ENCODE measurements around the gene FBXO3. TPM values are rescaled to one million over a fixed set of nuclear protein-coding genes. Genes with fewer than 3 reads are reported as not detected.

Gene FBXO3
- polyA plus RNA-seq, 10 donors, result 21.8 to 33.2 (median 29.3) TPM

- DNase-seq, result no peak
These were observed 825 bp downstream of the FBXO3 start for GRCh38 chr11:33773404-33773986.

GRCh38 chr11:33772870-33773269 is 1.4 kb downstream of the FBXO3 start:
- DNase-seq, result no peak

GRCh38 chr11:33772300-33772699 is 2.0 kb downstream of the FBXO3 start:
- no peak for DNase-seq

GRCh38 chr11:33770236-33770635 is 4.1 kb downstream of the FBXO3 start:
- no peak for DNase-seq

DNA sequence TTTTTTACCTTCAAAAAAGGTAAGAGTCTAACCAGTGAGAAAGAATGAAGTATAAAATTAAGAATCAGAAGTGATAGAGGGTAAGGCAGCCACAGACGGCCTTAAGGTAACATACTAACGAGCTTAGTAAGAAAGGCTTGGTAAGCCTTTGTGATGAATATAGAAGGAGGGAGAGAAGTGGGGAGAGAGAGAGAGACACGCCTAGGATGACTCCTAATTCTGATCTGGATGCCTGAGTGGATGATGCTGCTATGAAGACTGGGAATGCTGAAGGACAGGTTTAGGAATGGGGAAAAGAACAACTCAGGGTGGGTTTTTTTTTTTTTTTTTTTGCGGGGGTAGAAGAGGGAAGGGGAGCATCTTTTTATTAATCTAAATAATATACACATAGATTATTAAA is 4.8 kb downstream of the FBXO3 start:
- DNase-seq, result no peak

DNA sequence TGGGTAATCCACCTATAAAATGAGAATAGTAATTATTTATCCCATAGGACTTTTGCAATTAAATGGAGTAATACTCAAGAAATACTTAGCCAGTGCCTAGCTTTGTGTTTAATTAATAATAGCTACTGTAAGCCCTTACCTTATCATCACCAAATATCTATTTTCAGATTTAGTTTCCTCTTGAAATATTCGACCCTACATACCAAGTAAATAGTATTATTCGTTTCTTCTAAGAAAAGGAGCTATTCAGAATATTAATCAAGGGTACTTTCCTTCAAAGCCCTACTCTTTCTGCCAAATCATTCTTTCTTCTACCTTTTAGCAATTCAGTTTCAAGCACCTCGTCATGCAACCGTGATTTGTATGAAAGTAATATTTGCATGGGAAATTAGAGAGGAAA is 6.7 kb downstream of the FBXO3 start:
- DNase-seq, result no peak

- no peak for DNase-seq
These were observed 8.2 kb downstream of the FBXO3 start for GRCh38 chr11:33766085-33766484.

DNA sequence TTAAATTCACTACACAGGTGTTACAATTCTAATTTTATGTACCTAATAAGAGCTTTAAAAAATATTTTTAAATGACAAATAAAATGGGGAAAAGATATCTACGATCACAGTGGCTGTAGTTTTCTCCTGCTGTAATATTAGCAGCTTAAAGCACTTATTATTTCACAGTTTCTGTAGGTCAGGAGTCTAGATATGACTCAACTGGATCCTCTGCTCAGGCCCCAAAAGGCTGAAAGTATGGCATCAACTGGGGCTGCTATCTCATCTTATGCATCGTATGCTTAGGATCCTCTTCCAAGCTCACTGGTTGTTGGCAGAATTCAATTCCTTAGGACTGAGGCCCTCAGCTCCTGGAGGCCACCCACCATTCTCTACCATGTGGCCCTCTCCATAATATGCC is 12.8 kb downstream of the FBXO3 start:
- no peak for DNase-seq

- DNase-seq, result no peak
These were observed 20.9 kb downstream of the FBXO3 start for GRCh38 chr11:33753304-33753967.

DNA sequence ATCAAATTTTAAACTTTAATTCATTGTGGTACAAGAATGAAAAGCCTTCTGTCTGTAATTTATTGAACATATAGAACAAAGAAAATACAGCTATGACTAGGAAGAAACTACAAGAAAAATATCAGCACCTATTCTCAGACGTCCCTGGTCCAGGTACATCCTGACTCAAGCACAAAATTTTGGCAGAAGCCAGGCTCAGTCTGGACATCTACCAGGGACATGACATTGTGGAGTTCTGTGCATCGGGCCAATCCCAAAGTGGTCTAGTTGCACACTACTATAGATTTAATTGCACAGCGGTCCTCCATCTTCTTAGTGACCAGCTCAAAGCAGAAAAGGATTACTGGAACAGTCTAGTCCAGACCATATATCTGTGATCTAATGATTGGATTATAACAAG is 22.4 kb downstream of the FBXO3 start:
- no peak for DNase-seq

GRCh38 chr11:33747979-33748378 is 26.3 kb downstream of the FBXO3 start:
- peak in 2 of 3 donors; percentile 61 to 70 for DNase-seq

DNA sequence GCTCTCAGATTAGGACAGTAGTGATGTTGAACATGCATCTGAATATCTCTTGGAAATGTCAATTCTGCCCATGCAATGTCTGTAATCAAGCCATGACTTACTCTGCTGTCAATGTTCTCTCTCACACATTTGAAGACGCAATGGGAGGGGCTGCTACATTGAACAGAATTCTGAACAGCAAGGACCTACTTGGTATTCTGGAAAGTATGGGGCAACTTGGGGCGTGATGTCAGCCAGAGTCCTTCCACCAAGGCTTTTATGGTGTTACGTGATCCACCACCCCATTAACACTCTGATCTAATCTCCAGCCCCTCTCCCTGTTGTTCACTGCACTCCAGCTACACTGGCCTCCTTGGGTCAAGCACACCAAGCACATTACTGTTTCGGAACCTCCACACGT is 31.0 kb downstream of the FBXO3 start:
- no peak for DNase-seq

DNA sequence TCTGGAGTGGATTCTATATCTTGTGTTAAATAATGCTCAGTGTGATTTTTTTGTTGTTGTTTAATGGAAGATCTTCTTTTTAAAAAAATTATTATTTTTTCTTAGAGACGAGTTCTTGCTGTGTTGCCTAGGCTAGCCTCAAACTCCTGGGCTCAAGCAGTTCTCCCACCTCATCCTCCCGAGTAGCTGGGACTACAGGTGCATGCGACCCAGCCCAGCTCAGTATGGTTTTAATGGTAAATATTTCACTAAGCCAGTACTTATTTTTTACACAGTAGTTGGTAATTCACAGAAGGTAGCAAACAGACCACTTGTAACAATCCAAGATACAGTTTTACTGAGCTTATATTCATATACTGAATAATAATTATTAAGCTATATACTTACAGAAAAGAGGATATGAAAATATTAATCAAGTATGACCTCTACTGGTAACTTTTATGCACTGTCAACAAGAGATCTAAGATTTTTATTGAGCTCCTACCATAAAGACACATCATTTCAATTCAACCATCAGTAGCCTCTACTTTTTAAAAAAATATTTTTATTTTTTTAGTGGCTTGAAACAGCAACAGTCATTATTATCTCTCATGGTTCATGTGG is 32.0 kb downstream of the FBXO3 start:
- DNase-seq, result peak in 2 of 3 donors; percentile 27 to 51

DNA sequence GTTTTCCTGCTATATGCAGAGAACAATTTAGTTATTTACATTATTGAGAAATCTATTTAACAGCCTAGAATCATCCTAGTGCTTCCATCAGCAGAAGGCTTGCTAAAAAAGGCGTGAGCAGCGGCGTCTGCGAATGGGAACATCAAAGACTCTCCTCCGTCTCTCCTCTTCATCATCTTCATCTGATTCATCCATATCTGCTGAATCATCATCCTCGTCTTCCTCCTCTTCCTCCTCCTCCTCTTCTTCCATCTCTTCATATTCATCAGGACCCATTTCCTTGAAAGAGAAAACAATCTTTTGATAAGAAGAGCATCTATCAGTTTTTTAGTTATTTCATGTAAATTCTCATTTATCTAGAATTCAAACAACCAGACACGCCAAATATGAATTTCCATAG is 32.5 kb downstream of the FBXO3 start:
- DNase-seq, result no peak

- peak in 1 of 3 donors; percentile 59 for DNase-seq
These were observed 36.9 kb downstream of the FBXO3 start for GRCh38 chr11:33737362-33737821.

DNA sequence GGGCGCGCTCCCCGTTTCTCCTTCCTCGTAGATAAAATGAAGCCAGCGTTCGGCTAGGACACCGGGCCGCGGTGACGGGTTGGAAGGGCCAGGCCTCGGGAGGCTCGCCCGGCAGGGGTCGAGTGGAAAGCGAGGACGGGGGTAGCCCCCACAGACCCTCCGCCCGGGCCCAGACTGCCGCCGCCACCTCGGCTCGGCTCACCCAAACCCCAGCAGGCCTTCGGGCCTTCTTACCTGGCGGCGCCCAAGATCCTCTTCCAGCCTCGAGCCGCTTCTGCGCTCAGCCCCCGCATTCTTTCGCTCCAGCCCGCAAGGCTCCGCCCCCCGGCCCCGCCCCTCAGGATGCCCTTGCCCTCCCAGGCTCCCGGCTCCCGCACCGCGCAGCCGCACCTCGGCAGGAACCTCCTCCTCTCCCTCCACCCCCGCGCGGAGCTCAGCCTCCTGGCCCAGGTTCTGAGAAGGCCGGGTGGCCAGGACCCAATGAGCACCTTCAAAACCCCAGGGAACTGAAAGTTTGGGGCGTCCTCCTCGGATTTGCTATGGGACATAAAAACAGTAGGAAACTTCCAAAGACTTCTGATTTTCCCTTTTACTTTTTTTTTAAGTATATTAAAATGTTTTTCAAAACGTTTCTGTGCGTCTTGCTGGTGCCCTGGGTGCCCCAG is 38.0 kb downstream of the FBXO3 start, which contains the start of gene CD59:
CD59 (minus strand) TSS at position 276 of the 665 bp plus-strand sequence. CDS start 13,978 bp downstream, outside the sequence.
- peak; percentile 86 to 95 (median 92) for DNase-seq

GRCh38 chr11:33735271-33736147 is 38.8 kb downstream of the FBXO3 start:
- DNase-seq, result peak in 2 of 3 donors; percentile 39 to 55

DNA sequence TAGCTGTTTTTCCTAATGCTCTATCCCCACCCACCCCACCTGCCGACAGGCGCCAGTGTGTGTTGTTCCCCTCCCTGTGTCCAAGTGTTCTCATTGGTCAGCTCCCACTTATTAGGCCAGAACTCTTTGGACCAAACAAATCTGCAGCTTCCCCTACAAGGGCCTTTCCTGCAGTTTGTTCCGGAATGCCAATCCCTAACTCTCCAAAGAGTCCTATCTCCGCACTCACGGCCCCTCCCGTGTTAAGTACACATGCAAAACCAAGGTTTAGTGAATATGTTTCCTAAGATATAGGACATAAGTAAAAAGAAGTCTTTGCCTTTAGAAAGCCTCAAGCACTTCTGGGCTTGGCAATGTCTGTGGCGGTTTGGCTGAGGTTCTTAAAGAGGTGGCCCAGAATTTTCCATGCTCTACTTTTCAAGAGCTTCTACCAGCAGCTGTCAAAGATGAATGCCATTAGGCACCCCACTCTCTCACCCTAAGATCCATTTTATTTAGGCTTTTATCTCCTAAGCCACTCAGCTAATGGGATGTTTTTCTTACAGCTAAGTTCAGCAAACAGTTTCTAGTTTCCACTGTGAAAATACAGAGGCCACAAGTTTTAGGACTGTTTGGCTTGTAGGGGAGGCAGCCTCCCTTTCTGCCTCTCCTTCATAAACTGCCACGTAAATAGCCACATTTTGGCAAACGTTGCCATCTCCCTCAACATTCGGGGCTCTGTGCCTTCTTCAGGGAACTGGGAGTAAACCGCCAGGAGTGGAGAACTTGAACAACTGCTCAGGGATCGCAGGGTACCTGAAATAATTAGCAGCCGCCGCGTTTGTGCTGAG is 39.7 kb downstream of the FBXO3 start:
- peak in 2 of 3 donors; percentile 61 to 80 for DNase-seq

GRCh38 chr11:33733980-33734379 is 40.3 kb downstream of the FBXO3 start:
- peak in 1 of 3 donors; percentile 44 for DNase-seq

DNA sequence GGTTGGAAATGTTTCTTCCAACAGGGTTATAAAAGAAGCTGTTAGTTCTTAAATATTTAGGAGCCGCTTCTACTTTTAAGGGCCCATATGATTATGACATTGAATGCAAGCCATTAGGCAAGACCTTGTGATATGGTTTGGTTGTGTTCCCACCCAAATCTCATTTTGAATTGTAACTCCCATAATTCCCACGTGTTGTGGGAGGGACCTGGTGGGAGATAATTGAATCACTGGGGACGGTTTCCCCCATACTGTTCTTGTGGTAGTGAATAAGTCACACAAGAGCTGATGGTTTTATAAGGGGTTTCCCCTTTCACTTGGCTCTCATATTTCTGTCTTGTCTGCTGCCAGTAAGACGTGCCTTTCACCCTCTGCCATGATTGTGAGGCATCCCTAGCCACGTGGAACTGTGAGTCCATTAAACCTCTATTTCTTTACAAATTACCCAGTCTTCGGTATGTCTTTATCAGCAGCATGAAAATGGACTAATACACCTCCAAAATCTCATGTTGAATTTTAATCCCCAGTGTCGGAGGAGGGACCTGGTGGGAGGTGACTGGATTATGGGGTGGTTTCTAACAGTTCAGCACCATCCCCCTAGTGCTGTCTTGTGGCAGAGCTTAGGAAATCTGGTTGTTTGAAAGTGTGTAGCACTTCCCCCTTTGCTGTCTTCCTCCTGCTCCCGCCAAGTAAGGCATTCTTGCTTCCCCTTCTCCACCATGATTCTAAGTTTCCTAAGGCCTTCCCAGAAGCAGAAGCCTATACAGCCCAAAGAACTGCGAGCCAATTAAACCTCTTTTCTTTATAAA is 42.4 kb downstream of the FBXO3 start:
- no peak for DNase-seq
